Measurements from ENCODE around the gene S1PR3. TPM values are rescaled to one million over a fixed set of nuclear protein-coding genes. Genes with fewer than 3 reads are reported as not detected.

Gene S1PR3
- total and polyA plus RNA-seq, 12 donors: 3.6 to 61.6 (median 13.3) TPM

- peaks cover 0 to 34% (median 0%) of the 10 kb centered on the region in 9 donors for H3K36me3 ChIP-seq
- H3K4me3 ChIP-seq: no peak overlapping the region
- DNase-seq (no peak), ATAC-seq (no peak)
- intact Hi-C loops (cut with DNase I): loop anchor here in 2 of 10 donors (10.0 kb wide), 2 partner anchors 271 to 281 kb away; no protein-coding TSS in a partner anchor
- H3K4me1 ChIP-seq: peaks cover 0 to 14% (median 4%) of the 10 kb centered on the region in 9 donors
- no peak for TF ChIP-seq CTCF (IDR thresholded peaks at IDR 0.05)
- H3K27ac ChIP-seq: no peak overlapping the region
- WGBS, 2 donors: 14 to 22% methylated on average over 2 of the region's 2 CpGs
- peaks cover 0 to 8% (median 0%) of the 10 kb centered on the region in 7 donors for H3K27me3 ChIP-seq
- no peaks in the 10 kb centered on the region for H3K9me3 ChIP-seq
Observed at GRCh38 chr9:89006267-89006666, 15.0 kb downstream of the S1PR3 start.

DNA sequence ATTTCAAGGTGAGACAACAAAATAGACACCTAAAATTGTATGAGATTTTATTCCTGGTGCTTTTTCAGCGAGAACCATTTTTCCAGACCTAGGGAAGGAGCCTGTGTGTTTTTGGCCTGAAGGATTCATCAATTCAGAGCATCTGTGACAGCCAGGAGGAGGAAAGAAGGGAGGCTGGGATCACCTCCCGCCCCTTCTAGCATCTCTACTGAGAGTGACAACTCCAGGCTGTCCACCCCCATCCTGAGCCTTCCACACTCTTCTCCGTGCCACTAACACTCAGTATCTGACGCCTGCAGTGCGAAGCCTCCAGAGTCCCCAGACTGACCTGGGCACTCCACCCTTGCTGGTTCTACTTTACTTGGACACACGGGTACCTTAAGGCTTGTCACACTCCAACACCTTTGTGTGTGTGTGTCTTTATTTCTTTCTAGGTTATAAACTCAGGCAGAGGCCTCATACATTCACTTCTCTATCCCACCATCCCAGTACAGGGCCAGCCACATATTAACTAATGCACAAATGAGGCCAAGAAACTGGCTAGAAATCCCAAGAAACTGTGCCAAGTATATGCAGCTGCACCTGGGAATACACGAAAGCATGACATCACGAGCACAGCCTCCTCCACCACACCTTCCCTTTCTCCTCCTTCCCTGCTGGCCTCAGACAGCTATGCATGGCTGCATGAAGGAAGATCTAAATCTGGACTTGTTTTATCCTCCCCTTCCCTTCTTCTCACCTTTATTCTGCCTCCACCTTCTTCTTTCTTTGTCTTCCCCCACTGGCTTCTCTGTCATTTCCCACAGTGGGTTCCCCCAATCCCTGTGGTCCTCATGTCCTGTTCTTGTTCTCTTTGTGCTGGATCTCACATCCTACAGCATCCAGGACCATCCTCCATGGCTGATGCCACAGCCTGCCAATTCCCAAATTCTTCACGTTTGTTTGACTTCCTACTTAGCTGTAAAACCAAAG is 16.0 kb downstream of the S1PR3 start:
- Histone ChIP-seq H3K9me3 (no peaks in the 10 kb centered on the region), H3K27ac (no peak overlapping the region), H3K4me3 (no peak overlapping the region), H3K4me1 (peaks cover 0 to 13% (median 0%) of the 10 kb centered on the region in 9 donors), H3K27me3 (peaks cover 0 to 2% (median 0%) of the 10 kb centered on the region in 7 donors), H3K36me3 (peaks cover 0 to 32% (median 0%) of the 10 kb centered on the region in 9 donors)
- intact Hi-C loops (cut with DNase I): loop anchor here in 2 of 10 donors (10.0 kb wide), 2 partner anchors 272 to 282 kb away; no protein-coding TSS in a partner anchor
- no peak for TF ChIP-seq CTCF (IDR thresholded peaks at IDR 0.05)
- 73 to 78% methylated on average over 9 of the region's 9 CpGs for WGBS, 2 donors
- ATAC-seq (no peak), DNase-seq (no peak)

DNA sequence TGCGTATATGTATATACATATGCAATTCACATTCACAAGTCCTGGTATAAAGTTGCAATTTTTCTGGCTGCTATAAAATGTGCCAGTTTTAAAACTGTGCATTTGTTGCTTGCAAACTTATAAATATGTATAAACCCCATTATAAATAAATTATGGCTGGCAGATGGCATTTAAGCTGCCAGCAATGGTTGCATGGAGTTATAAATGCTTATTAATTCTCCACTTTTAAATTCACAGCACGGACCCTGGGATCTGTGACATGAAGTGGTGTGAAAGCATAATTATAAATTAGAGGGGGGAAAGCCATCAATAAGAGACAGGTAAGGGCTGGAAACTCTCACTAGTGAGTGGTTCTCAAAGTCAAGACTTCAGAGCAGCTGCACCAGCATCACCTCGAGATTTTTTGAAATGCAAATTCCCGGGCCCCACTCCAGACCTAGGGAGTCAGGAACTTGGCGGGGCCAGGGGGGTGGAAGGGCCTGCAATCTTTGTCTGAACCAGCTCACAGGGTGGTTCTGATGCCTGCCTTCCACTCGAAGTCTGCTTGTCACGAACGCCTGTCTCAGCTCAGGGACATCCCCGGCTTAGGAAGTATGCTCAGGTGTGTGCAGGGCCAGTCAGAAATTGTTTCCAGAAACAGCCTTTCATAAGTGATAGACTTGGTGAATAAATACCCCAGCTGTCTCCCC is 16.9 kb downstream of the S1PR3 start:
- no peak overlapping the region for H3K27ac ChIP-seq
- intact Hi-C loops (cut with DNase I): loop anchor here in 2 of 10 donors (10.0 kb wide), 2 partner anchors 273 to 283 kb away; no protein-coding TSS in a partner anchor
- peaks cover 0 to 13% (median 0%) of the 10 kb centered on the region in 9 donors for H3K4me1 ChIP-seq
- peaks cover 0 to 23% (median 0%) of the 10 kb centered on the region in 9 donors for H3K36me3 ChIP-seq
- DNase-seq (no peak), ATAC-seq (no peak)
- H3K27me3 ChIP-seq: no peaks in the 10 kb centered on the region
- no peak for TF ChIP-seq CTCF (IDR thresholded peaks at IDR 0.05)
- H3K9me3 ChIP-seq: no peaks in the 10 kb centered on the region
- no peak overlapping the region for H3K4me3 ChIP-seq
- WGBS, 2 donors: 83 to 88% methylated on average over 9 of the region's 9 CpGs
